ENCODE measurements around the gene CDC42BPA. TPM values are rescaled to one million over a fixed set of nuclear protein-coding genes. Genes with fewer than 3 reads are reported as not detected.

CDC42BPA gene
- polyA plus RNA-seq, 3 donors = 0.20 to 0.45 (median 0.39) TPM

GRCh38 chr1:227169343-227169742 lies 148.9 kb downstream of the CDC42BPA start:
- no peaks in the 10 kb centered on the region for H3K36me3 Mint-ChIP-seq
- no peak overlapping the region for H3K4me3 ChIP-seq (replicated peaks in 1 of 3; ENCODE audit: low read depth in 2 of 3, low read length in 3 of 3)
- H3K79me2 ChIP-seq (ENCODE audit: insufficient read depth, low read length) = no peaks in the 10 kb centered on the region
- no peak for DNase-seq
- no peaks in the 10 kb centered on the region for H3K27me3 ChIP-seq (ENCODE audit: control insufficient read depth in 2 of 2, insufficient read depth in 2 of 2, low read length in 2 of 2)
- no peak overlapping the region for H3K27ac ChIP-seq (ENCODE audit: low read depth in 1 of 2, low read length in 2 of 2)
- no peaks in the 10 kb centered on the region for H4K20me1 ChIP-seq (ENCODE audit: insufficient read depth, low read length)
- H3K27me3 Mint-ChIP-seq (ENCODE audit: low read depth in 3 of 3) = peaks cover 0 to 5% (median 2%) of the 10 kb centered on the region in 3 donors
- H3K9ac ChIP-seq (ENCODE audit: insufficient read depth, low read length, poor library complexity, severe bottlenecking) = no peak overlapping the region
- no peak overlapping the region for H2AFZ ChIP-seq (ENCODE audit: insufficient read depth, low read depth, low read length, poor library complexity, severe bottlenecking)
- no peak for TF ChIP-seq CTCF (IDR thresholded peaks at IDR 0.05)
- H3K4me1 Mint-ChIP-seq = peaks cover 6% of the 10 kb centered on the region
- no peak overlapping the region for H3K4me3 Mint-ChIP-seq
- no peaks in the 10 kb centered on the region for H3K36me3 ChIP-seq (replicated peaks in 1 of 2; ENCODE audit: control insufficient read depth in 1 of 2, insufficient read depth in 2 of 2, low read length in 2 of 2)
- H3K27ac Mint-ChIP-seq = no peak overlapping the region
- no peak overlapping the region for H3K4me2 ChIP-seq (replicated peaks; ENCODE audit: extremely low read depth, low read length, poor library complexity, severe bottlenecking)
- no peaks in the 10 kb centered on the region for H3K9me3 Mint-ChIP-seq
- H3K4me1 ChIP-seq (ENCODE audit: control insufficient read depth in 1 of 2, insufficient read depth in 2 of 2, low read length in 2 of 2) = no peaks in the 10 kb centered on the region
- no peaks in the 10 kb centered on the region for H3K9me3 ChIP-seq (replicated peaks in 1 of 2; ENCODE audit: control insufficient read depth in 1 of 2, insufficient read depth in 1 of 2, low read length in 2 of 2)
- intact Hi-C loops (cut with micrococcal nuclease) = no loop called here

GRCh38 chr1:227167276-227168101 lies 150.8 kb downstream of the CDC42BPA start:
- H3K9ac ChIP-seq (ENCODE audit: insufficient read depth, low read length, poor library complexity, severe bottlenecking) = no peak overlapping the region
- no peak overlapping the region for H3K27ac ChIP-seq (ENCODE audit: low read depth in 1 of 2, low read length in 2 of 2)
- no peak for DNase-seq
- no peak overlapping the region for H2AFZ ChIP-seq (ENCODE audit: insufficient read depth, low read depth, low read length, poor library complexity, severe bottlenecking)
- no peaks in the 10 kb centered on the region for H3K4me1 ChIP-seq (ENCODE audit: control insufficient read depth in 1 of 2, insufficient read depth in 2 of 2, low read length in 2 of 2)
- no peak overlapping the region for H3K4me3 Mint-ChIP-seq
- no peaks in the 10 kb centered on the region for H3K79me2 ChIP-seq (ENCODE audit: insufficient read depth, low read length)
- H3K4me2 ChIP-seq (replicated peaks; ENCODE audit: extremely low read depth, low read length, poor library complexity, severe bottlenecking) = no peak overlapping the region
- H3K36me3 ChIP-seq (replicated peaks in 1 of 2; ENCODE audit: control insufficient read depth in 1 of 2, insufficient read depth in 2 of 2, low read length in 2 of 2) = no peaks in the 10 kb centered on the region
- H3K36me3 Mint-ChIP-seq = no peaks in the 10 kb centered on the region
- H3K4me1 Mint-ChIP-seq = peaks cover 6% of the 10 kb centered on the region
- H3K27me3 ChIP-seq (ENCODE audit: control insufficient read depth in 2 of 2, insufficient read depth in 2 of 2, low read length in 2 of 2) = no peaks in the 10 kb centered on the region
- H3K27ac Mint-ChIP-seq = no peak overlapping the region
- TF ChIP-seq CTCF (IDR thresholded peaks at IDR 0.05) = no peak
- intact Hi-C loops (cut with micrococcal nuclease) = no loop called here
- H3K4me3 ChIP-seq (replicated peaks in 1 of 3; ENCODE audit: low read depth in 2 of 3, low read length in 3 of 3) = no peak overlapping the region
- H3K27me3 Mint-ChIP-seq (ENCODE audit: low read depth in 3 of 3) = peaks cover 0 to 5% (median 2%) of the 10 kb centered on the region in 3 donors
- no peaks in the 10 kb centered on the region for H4K20me1 ChIP-seq (ENCODE audit: insufficient read depth, low read length)
- no peaks in the 10 kb centered on the region for H3K9me3 ChIP-seq (replicated peaks in 1 of 2; ENCODE audit: control insufficient read depth in 1 of 2, insufficient read depth in 1 of 2, low read length in 2 of 2)
- H3K9me3 Mint-ChIP-seq = no peaks in the 10 kb centered on the region
- WGBS (ENCODE audit: insufficient coverage) = no CpG with 5 or more reads among the region's 2 CpGs
